Urinary bladder (tissue), 4 donors: ENCODE measurements around the gene DUSP23. TPM values are rescaled to one million over a fixed set of nuclear protein-coding genes. Genes with fewer than 3 reads are reported as not detected.

Source experiments
- DNase-seq: peaks from one replicate; pipeline ENCODE4 v3.0.0-alpha.2; 2015; ENCODE audit errors: extremely low spot score
- H3K27ac ChIP-seq: one replicate; pipeline ENCODE4 v1.5.1; 2013; ENCODE audit warnings: low read depth, mild to moderate bottlenecking, moderate library complexity
- H3K36me3 ChIP-seq: one replicate; pipeline ENCODE4 v1.6.1; 2013; ENCODE audit warnings: mild to moderate bottlenecking, moderate library complexity; ENCODE audit not compliant: insufficient read depth
- H3K4me1 ChIP-seq: one replicate; pipeline ENCODE4 v1.6.1; 2013; ENCODE audit warnings: mild to moderate bottlenecking, moderate library complexity; ENCODE audit not compliant: insufficient read depth
- H3K4me3 ChIP-seq: one replicate; pipeline ENCODE4 v1.5.1; 2013; ENCODE audit warnings: low read depth, low read length
- WGBS: extraction: QIAGEN DNeasy Blood & Tissue Kit; methylation state at CpG from one replicate; pipeline ENCODE4 v1.1.7; 2013; 5-methylcytosine and 5-hydroxymethylcytosine counted together
- polyA plus RNA-seq: library from polyadenylated mRNA; stranded (reverse); fragments of 200-250 nt; gene quantifications from one replicate; pipeline ENCODE4 v1.2.3, GENCODE V29; 2013
- total RNA-seq: library from RNA; depleted of rRNA; stranded (reverse); fragments of >200 nt; gene quantifications from one replicate; pipeline ENCODE4 v1.2.3, GENCODE V29; 2014
- donor health status: healthy with polysubstance abuse.
- donor health status: healthy.

Gene DUSP23
- total and polyA plus RNA-seq, 2 donors = 9.6 to 93.6 TPM

DNA sequence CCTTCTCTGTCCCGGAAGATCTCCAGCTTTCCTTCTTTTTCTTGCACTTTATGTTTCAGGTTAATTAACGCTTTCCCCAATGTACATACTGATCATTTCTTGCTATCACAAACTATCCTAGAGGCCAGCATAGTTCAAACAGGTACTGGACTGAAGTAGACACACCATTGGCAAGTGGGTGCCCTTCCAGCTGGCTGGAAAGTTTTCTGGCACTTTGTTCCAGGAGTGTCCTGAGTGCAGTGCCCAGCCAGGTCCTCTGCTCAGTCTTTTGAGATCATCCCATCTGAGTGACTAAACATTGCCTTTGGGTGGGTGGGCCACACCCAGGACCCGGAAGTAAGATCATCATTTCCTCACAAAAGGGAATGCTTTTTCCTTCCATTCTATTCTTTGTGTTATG, 15.0 kb upstream of the DUSP23 start:
- H3K4me1 ChIP-seq = no peaks in the 10 kb centered on the region
- no peak for DNase-seq
- H3K4me3 ChIP-seq = no peak overlapping the region
- 88% methylated on average over 3 of the region's 3 CpGs for WGBS
- no peak overlapping the region for H3K27ac ChIP-seq
- no peaks in the 10 kb centered on the region for H3K36me3 ChIP-seq

DNA sequence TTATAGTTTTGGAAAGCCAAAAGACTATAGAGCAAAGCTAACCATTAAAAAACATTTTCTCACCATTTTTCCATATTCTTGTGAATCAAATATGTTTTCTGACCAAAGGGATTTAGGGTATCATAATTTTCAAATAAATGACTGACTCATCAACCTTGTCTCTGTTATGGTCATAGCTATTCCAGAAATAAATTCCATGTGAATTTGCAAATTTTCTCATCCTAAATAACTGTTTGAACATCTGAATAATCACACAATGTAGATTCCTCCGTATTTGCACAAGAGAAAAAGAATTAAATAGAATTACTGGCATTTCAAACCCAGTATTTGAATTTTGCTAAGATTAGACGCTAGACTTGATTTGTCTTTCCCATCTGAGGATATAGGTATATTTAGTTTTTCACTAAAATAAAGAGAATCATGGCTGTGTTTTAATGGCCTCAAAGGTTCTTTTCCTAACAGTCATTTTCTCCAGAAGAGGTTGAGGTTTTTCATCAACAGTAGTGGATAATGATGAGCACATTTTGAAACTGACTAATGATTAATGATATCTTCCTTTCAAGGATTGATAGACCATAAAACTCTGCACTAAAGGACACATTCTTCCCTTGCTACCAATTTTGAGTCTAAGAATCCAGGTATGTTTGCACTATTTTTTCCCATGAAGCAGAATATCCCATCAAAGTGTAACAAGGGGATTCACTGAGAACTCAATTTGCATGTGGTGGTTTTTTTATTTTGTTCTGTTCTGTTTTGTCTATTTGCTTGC, 9.5 kb upstream of the DUSP23 start:
- WGBS = 88% methylated on average over 2 of the region's 2 CpGs

DNA sequence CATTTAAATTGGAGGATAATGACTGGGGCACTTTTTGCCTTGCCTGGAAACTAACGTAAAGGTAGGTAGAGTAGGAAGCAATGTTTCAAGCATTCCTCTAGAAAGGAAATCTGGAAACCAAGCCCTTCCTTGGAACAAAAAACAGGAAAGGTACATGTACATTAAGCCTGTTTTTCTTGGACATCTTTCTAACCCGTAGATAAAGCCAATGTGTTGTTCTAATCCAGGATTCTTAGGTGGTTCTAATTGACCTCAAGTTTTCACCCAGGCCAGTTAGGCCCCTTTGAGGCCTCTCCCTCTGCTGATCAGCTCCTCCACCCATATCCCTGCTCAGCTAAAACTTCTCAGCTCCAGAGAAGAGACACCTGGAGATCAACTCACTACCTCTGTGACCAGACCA, 6.3 kb upstream of the DUSP23 start:
- Histone ChIP-seq H3K27ac (no peak overlapping the region), H3K4me3 (no peak overlapping the region), H3K36me3 (no peaks in the 10 kb centered on the region), H3K4me1 (no peaks in the 10 kb centered on the region)
- WGBS = 82% methylated on average over 2 of the region's 2 CpGs
- DNase-seq = no peak

More for the DNA sequence above, 9.5 kb upstream of the DUSP23 start:
- Histone ChIP-seq H3K4me3 (no peak overlapping the region), H3K36me3 (no peaks in the 10 kb centered on the region), H3K4me1 (no peaks in the 10 kb centered on the region), H3K27ac (no peak overlapping the region)
- no peak for DNase-seq

DNA sequence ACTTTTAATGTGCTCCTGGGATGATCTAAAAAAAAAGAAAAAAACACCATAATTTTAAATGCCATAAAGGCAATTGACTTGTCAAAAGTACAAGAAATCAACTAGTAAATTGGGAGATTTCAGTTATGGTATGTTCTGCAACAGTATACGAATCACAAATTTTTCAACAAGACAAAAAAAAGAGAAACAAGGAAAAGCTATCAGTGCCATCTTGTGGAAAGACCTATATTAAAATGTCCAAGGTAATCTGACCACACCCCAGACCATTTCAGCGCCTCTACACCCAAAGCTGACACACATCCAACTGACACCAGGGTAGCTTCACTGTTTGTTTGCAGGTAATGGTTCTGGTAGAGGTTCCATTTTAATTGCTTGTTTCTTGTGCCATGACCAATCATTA, 5.0 kb upstream of the DUSP23 start:
- no peak for DNase-seq
- Histone ChIP-seq H3K27ac (no peak overlapping the region), H3K4me3 (no peak overlapping the region), H3K36me3 (no peaks in the 10 kb centered on the region), H3K4me1 (no peaks in the 10 kb centered on the region)
- WGBS = 78% methylated on average over 2 of the region's 2 CpGs

DNA sequence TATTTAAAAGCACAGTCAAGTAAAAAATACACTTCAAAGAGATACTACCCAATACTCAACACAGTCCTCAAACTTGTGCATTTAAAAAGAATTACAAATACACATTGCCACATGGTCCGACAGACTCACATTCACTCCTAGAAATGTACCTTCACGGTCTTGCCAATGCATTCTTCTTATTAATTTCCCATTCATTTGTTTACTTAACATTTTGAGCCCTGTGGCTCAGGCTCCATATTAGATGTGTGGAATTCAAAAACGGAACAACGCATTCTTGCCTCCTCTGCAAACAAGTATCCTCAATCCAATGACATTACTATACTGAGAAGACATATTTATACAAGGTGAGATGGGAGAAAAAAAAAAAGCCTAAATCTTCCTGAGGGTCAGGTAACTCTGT, 2.5 kb upstream of the DUSP23 start:
- DNase-seq = no peak
- H3K27ac ChIP-seq = no peak overlapping the region
- 88% methylated on average over 4 of the region's 4 CpGs for WGBS

DNA sequence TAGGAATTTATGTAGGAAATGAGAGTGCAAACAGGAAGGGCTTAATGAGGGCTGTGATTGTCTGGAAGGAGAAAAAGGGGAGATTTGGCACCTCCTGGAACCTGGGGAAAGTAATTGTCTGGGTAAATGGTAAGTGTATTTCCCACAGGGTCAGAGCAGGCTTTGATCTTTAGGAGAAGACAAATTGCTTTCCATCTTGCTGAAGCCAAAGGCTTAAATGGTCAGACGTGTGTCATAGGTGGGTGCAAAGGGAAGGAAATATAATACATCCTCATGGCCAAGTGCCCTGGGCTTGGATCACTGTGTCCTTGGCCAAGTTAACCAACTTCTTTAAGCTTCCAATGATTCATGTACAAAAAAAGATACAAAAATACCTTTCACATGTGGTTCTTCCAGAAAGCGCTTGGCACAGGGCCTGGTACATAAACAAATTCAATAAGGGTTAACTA, 1.3 kb upstream of the DUSP23 start:
- no peaks in the 10 kb centered on the region for H3K36me3 ChIP-seq
- no peak overlapping the region for H3K27ac ChIP-seq
- 57% methylated on average over 2 of the region's 2 CpGs for WGBS
- no peaks in the 10 kb centered on the region for H3K4me1 ChIP-seq
- DNase-seq = no peak
- H3K4me3 ChIP-seq = no peak overlapping the region

More for the DNA sequence above, 2.5 kb upstream of the DUSP23 start:
- Histone ChIP-seq H3K4me3 (no peak overlapping the region), H3K4me1 (no peaks in the 10 kb centered on the region), H3K36me3 (no peaks in the 10 kb centered on the region)

DNA sequence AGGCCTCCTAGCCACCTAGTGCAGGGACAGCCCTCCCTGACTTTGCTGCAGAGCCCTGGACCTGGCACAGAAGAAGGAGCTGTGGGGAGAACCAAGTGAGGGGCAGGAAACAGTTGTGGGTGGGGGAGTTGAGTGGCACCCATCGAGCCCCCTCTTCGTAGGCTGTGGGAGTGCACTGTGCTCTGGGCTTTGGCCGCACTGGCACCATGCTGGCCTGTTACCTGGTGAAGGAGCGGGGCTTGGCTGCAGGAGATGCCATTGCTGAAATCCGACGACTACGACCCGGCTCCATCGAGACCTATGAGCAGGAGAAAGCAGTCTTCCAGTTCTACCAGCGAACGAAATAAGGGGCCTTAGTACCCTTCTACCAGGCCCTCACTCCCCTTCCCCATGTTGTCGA, 1.2 kb downstream of the DUSP23 start:
- Histone ChIP-seq H3K36me3 (no peaks in the 10 kb centered on the region), H3K4me1 (no peaks in the 10 kb centered on the region), H3K4me3 (no peak overlapping the region), H3K27ac (no peak overlapping the region)
- DNase-seq = no peak
- 97% methylated on average over 12 of the region's 12 CpGs for WGBS

DNA sequence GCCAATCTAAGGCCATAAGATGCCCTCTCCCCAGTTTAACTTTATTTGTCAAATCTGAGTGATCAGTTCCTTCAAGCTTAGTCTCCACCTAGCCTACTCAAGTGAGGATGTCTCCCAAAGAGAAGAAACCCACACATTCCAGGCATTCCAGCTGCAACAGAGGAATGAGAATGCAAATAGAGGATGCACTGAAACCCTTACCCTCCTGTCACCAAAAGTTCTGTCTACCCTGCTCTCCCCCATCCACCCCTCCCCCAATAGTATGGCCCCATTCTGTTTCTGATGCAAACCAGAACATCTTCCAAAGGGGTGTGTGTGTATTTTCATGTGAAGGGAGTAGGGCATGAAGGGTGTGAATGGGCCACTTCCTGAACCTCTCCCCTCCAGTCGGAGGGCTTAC, 3.0 kb downstream of the DUSP23 start:
- no peaks in the 10 kb centered on the region for H3K36me3 ChIP-seq
- no peaks in the 10 kb centered on the region for H3K4me1 ChIP-seq
- H3K27ac ChIP-seq = no peak overlapping the region
- no peak for DNase-seq
- no peak overlapping the region for H3K4me3 ChIP-seq
- 86% methylated on average over 1 of the region's 1 CpG for WGBS

DNA sequence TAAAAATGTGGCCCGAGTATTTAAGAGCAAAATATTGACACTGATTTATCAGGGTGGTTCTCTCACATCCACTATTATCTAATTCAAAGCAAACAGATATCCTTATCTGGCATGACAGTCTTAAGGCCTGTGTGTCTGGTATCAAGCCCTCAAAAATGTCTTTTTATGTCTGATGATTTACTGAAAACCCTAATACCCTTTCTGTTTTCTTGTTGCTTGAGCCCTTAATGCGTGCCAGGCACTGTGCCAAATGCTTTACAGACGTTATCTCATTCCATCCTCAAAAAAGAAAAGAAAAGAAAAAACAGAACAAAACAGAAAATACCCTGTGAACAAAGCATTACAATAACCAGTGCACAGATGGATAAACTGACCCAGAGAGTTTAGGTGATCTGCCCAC, 5.7 kb downstream of the DUSP23 start:
- no peak overlapping the region for H3K27ac ChIP-seq
- no peaks in the 10 kb centered on the region for H3K36me3 ChIP-seq
- 11% methylated on average over 3 of the region's 3 CpGs for WGBS
- DNase-seq = no peak
- no peak overlapping the region for H3K4me3 ChIP-seq
- no peaks in the 10 kb centered on the region for H3K4me1 ChIP-seq

DNA sequence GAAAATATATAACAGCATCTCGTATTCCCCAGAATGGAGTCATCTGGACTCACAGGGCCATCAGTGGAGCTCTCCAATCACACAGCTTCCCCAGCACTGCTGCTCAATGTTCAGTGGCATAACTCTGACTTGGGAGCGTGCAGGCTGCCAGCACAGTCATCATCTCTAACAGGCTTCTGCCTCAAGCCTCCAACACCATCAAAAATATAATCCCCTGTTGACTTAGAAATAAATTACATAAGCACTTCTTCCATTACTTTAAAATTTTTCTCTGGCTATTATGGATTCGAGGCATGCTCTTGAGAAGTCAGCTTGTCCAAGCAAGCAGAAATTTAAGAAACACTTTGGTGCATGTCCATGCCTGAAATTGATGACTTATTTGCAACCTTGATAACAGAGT, 6.2 kb downstream of the DUSP23 start:
- Histone ChIP-seq H3K4me1 (no peaks in the 10 kb centered on the region), H3K4me3 (no peak overlapping the region), H3K27ac (no peak overlapping the region), H3K36me3 (no peaks in the 10 kb centered on the region)
- WGBS = 30% methylated on average over 3 of the region's 3 CpGs
- no peak for DNase-seq

DNA sequence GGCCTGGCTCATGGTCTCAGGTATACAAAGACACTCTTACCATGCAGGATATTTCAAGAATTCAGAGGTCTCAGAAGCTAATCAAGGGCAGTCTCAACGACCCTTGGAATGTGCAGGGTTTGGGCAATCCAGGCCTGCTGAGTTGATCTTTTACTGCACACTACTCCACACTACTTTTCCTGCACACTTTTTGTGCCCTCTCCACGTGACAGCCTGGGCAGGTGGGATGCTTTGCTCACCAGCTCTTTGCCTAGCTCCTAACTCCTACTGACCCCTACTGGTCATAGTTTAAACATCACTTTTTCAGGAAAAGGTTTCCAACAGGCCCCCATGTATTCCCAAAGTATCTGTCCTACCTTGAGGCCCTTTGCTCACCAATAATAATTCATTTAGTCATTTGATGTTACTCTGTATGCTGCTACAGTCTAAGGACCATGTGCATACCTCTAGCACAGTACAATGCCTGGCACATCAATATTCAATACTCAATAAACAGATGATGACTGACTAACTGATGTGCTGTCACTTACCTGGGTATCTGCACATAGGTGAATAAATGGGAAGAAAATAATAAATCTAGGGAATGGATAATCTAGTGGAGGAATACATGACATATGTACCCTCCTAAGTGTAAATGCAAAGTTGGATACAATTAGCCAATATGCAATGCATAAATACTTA, 9.6 kb downstream of the DUSP23 start:
- Histone ChIP-seq H3K27ac (no peak overlapping the region), H3K36me3 (no peaks in the 10 kb centered on the region), H3K4me3 (no peak overlapping the region), H3K4me1 (no peaks in the 10 kb centered on the region)
- 32% methylated on average over 2 of the region's 2 CpGs for WGBS
- no peak for DNase-seq

DNA sequence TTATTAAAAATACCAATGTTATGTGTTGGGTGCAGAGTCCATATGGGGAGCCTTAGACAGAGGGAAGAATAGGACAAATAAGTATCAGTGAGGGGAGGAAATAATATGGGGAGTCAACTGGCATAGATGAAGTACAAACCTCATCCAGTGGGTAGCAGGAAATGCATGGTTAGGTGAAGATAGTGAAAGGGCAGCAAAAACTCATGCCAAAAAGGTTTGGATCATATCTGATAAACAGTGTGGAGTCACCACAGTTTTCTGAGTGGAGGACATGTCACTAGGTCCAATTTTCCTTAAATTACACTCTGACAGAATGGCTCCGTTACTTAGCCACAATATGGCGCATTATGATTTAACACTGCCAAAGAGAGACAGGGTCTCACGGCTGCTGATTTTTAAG, 10.3 kb downstream of the DUSP23 start:
- DNase-seq = no peak

DNA sequence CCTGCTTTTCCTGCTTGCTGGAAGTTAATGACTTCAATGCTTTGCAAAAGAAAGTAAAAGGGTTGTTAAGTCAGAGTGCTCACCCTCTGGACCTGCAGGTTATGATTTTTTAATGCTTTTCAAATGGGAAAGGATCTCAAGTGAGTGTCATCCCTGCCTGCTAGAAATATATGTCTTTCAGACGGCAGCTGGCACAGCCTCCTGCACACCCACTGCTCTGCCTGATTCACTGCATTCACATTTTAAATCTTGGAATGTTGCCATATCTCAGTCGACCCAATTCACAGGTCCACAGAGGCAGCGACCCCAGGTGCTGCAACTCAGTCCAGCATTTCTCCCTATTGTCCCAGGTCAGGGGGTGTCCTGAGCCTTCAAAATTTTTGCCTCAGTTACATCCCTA, 10.7 kb downstream of the DUSP23 start:
- no peak overlapping the region for H3K4me3 ChIP-seq
- 19% methylated on average over 3 of the region's 3 CpGs for WGBS
- H3K36me3 ChIP-seq = no peaks in the 10 kb centered on the region
- no peak for DNase-seq
- no peaks in the 10 kb centered on the region for H3K4me1 ChIP-seq
- no peak overlapping the region for H3K27ac ChIP-seq

More for the DNA sequence above, 10.3 kb downstream of the DUSP23 start:
- H3K36me3 ChIP-seq = no peaks in the 10 kb centered on the region
- no peaks in the 10 kb centered on the region for H3K4me1 ChIP-seq
- H3K4me3 ChIP-seq = no peak overlapping the region
- no peak overlapping the region for H3K27ac ChIP-seq
- 35% methylated on average over 3 of the region's 3 CpGs for WGBS

DNA sequence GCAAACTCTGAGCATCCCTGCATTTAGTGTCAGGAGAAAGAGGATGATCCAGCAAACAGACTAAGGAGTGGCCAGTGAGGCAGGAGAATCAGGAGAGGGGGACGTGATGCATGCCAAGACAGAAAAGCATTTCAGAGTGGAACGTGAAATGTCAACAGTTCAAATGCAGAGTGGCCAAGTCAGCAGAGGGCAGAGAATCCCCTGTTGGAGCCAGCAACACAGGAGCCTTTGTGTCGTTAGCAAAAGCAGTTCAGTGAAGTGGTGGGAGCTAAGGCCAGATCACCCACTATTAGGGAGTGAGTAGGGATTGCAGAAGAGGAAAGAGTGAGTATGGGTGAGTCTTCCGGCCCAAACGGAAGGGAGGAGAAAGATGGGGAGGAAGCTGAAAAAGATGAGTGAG, 14.8 kb downstream of the DUSP23 start:
- 33% methylated on average over 5 of the region's 5 CpGs for WGBS
- Histone ChIP-seq H3K36me3 (no peaks in the 10 kb centered on the region), H3K27ac (no peak overlapping the region), H3K4me3 (no peak overlapping the region), H3K4me1 (no peaks in the 10 kb centered on the region)
- no peak for DNase-seq
